Ishikawa (cell line): ENCODE data around the gene CRPPA.

Experiments used
- CEBPB ChIP-seq: IDR thresholded peaks from 2 replicates; pipeline ENCODE4 v1.6.1; 2012
- CREB1 ChIP-seq: IDR thresholded peaks from 2 replicates; pipeline ENCODE4 v1.6.1; 2012; ENCODE audit warnings: low read depth
- EGR1 ChIP-seq: IDR thresholded peaks from 2 replicates; pipeline ENCODE4 v1.6.1; 2012
- EP300 ChIP-seq: IDR thresholded peaks from 2 replicates; pipeline ENCODE4 v1.6.1; 2012; ENCODE audit warnings: borderline replicate concordance
- FOXM1 ChIP-seq: IDR thresholded peaks from 2 replicates; pipeline ENCODE4 v1.6.1; 2012; ENCODE audit warnings: low read depth, borderline replicate concordance
- MAX ChIP-seq: IDR thresholded peaks from 2 replicates; pipeline ENCODE4 v1.6.1; 2012
- NFIC ChIP-seq: IDR thresholded peaks from 2 replicates; pipeline ENCODE4 v1.6.1; 2012
- RAD21 ChIP-seq: IDR thresholded peaks from 2 replicates; pipeline ENCODE4 v1.6.1; 2012; ENCODE audit warnings: low read depth
- REST ChIP-seq: IDR thresholded peaks from 2 replicates; pipeline ENCODE4 v1.6.1; 2012; ENCODE audit warnings: low read depth, mild to moderate bottlenecking
- TAF1 ChIP-seq: IDR thresholded peaks from 2 replicates; pipeline ENCODE4 v1.6.1; 2012; ENCODE audit warnings: low read depth, mild to moderate bottlenecking
- TCF12 ChIP-seq: IDR thresholded peaks from 2 replicates; pipeline ENCODE4 v1.6.1; 2012; ENCODE audit warnings: low read depth
- TEAD4 ChIP-seq: IDR thresholded peaks from 2 replicates; pipeline ENCODE4 v1.6.1; 2012
- USF1 ChIP-seq: IDR thresholded peaks from 2 replicates; pipeline ENCODE4 v1.6.1; 2012
- YY1 ChIP-seq: IDR thresholded peaks from 2 replicates; pipeline ENCODE4 v1.6.1; 2012; ENCODE audit warnings: low read depth
- ZBTB7A ChIP-seq: IDR thresholded peaks from 2 replicates; pipeline ENCODE4 v1.6.1; 2012; ENCODE audit warnings: low read depth

Gene CRPPA

GRCh38 chr7:16463520-16463919 lies 42.2 kb upstream of the CRPPA start:
- TF ChIP-seq CREB1 (no peak), ZBTB7A (no peak), YY1 (no peak), TAF1 (no peak), EP300 (no peak), MAX (no peak), FOXM1 (no peak), NFIC (no peak), RAD21 (no peak), CEBPB (no peak), TEAD4 (no peak), USF1 (no peak), EGR1 (no peak), REST (no peak), TCF12 (no peak)

- TF ChIP-seq TAF1 (no peak), CEBPB (no peak), EGR1 (no peak), CREB1 (no peak), YY1 (no peak), MAX (no peak), USF1 (no peak), REST (no peak), FOXM1 (no peak)
Observed at GRCh38 chr7:16462431-16462889, 41.1 kb upstream of the CRPPA start.

GRCh38 chr7:16460789-16461493 lies 39.6 kb upstream of the CRPPA start:
- TF ChIP-seq CEBPB (no peak), EP300 (no peak), TEAD4 (no peak)

- TF ChIP-seq REST (no peak), CEBPB (no peak), ZBTB7A (no peak), NFIC (no peak)
Observed at GRCh38 chr7:16455591-16455990, 34.3 kb upstream of the CRPPA start.

- TF ChIP-seq TAF1, result no peak
- TF ChIP-seq REST, result no peak
- no peak for TF ChIP-seq RAD21
- no peak for TF ChIP-seq EP300
- no peak for TF ChIP-seq CEBPB
- TF ChIP-seq EGR1, result no peak
- no peak for TF ChIP-seq TCF12
- TF ChIP-seq CREB1, result no peak
- no peak for TF ChIP-seq USF1
- TF ChIP-seq YY1, result no peak
- TF ChIP-seq ZBTB7A, result no peak
- TF ChIP-seq FOXM1, result no peak
- TF ChIP-seq TEAD4, result no peak
- no peak for TF ChIP-seq NFIC
- TF ChIP-seq MAX, result no peak
Observed at GRCh38 chr7:16450366-16450765, 29.0 kb upstream of the CRPPA start.
